Heart left ventricle (tissue), 13 donors: Measurements from ENCODE around the gene SLC43A1.

Experiments
- CTCF ChIP-seq, 12 donors: fragments of 200-600 bp; sonication (generic) in 4 of 12; IDR thresholded peaks; one replicate each; pipeline versions ENCODE4 v1.5.0 to v1.8.0; 2018 to 2022; ENCODE audit warnings: antibody characterized with exemption in 12 of 12, mild to moderate bottlenecking in 5 of 12
- POLR2A ChIP-seq, 2 donors: fragments of 450-650 bp; IDR thresholded peaks; one replicate each; pipeline ENCODE4 v1.6.1; 2017; ENCODE audit warnings: antibody characterized with exemption in 2 of 2, mild to moderate bottlenecking in 2 of 2, moderate library complexity in 2 of 2
- donor health status: ischemic (EF 13 %, LVEDD 7.1; RV severe dilation, severe dysfunction).
- donor health status: DM: no; HTN: yes; CAD: no.
- donor health status: DM: no; HTN: no; CAD: no.
- donor health status: ischemic (EF 25% LVEDD 6.9; RV normal size, moderate dysfunction).
- donor health status: ischemic (EF 25% LVEDD 5.7; RV mildly dilated, moderate dysfunction).
- donor health status: ischemic (EF 35%, LVEDD 5.7; RV mildly dilated, moderate dysfunction).
- donor health status: nonischemic (EF 11% LVEDD 7.7; RV severe dilation, severe dysfunction).
- donor health status: DM: yes; HTN: yes; CAD: no.
- donor health status: PGD.
- donor health status: ischemic (EF 29% LVEDD 5.4; RV normal size, mild dysfunction).
- donor health status: nonischemic (EF 23%, LVEDD 6.1; RV moderate dilation, normal function).

GRCh38 chr11:57476757-57477506, 38.6 kb downstream of the SLC43A1 start:
- TF ChIP-seq CTCF (IDR thresholded peaks at IDR 0.05): peak in 11 of 12 donors; percentile 18 to 56 (median 39)
- TF ChIP-seq POLR2A (IDR thresholded peaks at IDR 0.05): no peak
